ENCODE measurements around the gene CCDC14.
A peak's percentile ranks its signal among the peaks of the same experiment; 100 is the strongest.
"Not testable (repeated sequence)": the region's sequence is repeated elsewhere in the genome, so short reads cannot be mapped to it uniquely, and the experiment has no call there.

Gene CCDC14, protein sequence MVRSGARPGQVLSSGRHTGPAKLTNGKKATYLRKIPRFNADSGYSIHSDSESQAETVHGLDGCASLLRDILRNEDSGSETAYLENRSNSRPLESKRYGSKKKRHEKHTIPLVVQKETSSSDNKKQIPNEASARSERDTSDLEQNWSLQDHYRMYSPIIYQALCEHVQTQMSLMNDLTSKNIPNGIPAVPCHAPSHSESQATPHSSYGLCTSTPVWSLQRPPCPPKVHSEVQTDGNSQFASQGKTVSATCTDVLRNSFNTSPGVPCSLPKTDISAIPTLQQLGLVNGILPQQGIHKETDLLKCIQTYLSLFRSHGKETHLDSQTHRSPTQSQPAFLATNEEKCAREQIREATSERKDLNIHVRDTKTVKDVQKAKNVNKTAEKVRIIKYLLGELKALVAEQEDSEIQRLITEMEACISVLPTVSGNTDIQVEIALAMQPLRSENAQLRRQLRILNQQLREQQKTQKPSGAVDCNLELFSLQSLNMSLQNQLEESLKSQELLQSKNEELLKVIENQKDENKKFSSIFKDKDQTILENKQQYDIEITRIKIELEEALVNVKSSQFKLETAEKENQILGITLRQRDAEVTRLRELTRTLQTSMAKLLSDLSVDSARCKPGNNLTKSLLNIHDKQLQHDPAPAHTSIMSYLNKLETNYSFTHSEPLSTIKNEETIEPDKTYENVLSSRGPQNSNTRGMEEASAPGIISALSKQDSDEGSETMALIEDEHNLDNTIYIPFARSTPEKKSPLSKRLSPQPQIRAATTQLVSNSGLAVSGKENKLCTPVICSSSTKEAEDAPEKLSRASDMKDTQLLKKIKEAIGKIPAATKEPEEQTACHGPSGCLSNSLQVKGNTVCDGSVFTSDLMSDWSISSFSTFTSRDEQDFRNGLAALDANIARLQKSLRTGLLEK

GRCh38 chr3:123960781-123961507, at the start of gene CCDC14:
CCDC14 (minus strand) TSS chr3:123961229; CDS start chr3:123961173, 56 bp downstream.
- DNase-seq: peak; percentile 65 to 66

DNA sequence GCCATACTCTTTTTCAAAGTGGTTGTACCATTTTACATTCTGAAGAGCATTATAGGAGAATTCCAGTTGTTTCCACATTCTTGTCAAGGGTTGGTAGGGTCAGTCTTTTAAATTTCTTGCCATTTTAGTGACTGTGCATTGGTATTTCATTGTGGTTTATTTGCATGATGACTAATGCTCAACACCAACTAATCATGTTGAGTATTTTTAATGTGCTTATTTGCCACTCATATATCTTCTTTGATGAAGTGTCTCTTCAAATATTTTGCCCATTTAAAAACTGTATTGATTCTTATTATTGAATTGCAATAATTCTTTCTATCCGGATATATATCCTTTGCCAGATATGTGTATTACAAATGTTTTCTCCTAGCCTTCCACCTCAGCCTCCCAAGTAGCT, 47.3 kb upstream of the CCDC14 start:
- not testable (repeated sequence) for DNase-seq

GRCh38 chr3:124007186-124007585, 46.2 kb upstream of the CCDC14 start:
- DNase-seq: no peak

DNA sequence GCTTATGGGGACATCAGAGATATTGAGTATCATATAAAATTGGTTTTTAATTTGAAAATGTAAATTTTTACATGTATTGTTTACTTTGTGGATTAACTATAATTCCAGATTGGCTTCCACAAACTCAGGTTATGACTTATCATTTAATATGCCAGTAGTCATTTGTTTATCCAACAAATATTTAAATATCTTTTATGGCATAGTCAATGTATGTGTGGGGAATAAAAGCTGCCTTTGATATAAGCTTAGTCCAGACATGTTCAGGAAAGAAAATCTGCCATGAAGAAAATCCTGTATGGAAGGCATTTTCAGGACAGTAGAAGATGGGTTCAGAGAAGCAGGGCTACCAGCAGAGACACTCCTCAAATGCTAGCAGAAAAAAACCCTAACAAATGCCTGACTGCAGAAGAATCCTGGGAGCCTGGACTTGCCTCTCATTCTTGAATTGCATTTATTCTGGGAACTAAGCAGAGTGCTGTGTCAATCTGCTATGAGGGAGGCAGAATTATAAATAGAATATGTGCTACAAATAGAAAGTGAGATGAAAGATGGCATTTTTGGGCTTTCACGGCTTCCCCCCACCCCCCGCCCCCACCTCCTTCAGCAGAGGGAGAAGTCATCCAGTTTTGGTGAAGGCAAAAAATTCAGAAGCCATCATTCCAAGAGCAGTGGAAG, 41.5 kb upstream of the CCDC14 start:
- DNase-seq: not testable (repeated sequence)

DNA sequence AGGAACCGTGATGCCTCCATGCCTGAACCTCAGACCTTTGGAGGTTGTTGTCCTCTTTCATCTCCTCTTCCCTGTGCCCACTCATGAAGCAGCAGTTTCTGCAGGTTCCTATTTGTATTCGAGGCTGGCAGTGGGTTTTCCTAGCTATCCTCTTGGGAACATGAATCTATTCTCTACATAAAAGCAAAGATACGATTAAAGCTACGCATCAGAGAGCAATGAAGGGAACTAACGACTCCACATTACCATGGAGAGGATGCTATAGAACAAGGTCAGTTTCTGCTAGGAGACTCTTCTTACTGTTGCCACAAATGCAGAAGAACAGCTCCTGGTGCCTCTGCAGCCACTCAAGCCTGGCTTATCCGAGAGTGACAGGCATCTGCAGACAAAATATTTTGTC, 40.3 kb upstream of the CCDC14 start:
- DNase-seq: not testable (repeated sequence)

GRCh38 chr3:123997543-123997942, 36.5 kb upstream of the CCDC14 start:
- DNase-seq: no peak

DNA sequence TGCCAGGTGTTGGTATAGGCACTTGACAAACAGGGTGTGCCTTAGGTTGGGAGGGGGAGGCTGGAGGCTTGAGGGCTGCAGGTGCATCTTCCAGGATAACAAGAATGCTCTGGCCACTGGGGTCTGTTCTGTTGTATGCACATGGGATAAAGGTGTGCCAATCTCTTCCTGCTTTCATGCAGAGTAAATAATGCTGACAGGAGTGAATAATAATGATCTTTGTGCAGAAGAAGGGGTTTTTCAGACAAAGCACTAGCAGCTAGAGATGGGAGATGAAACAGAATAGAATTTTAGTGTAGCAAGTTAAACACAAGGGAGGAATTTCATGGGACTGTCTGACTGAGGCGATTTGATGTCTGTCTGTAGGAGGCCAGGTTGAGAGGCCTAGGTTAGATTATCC, 32.8 kb upstream of the CCDC14 start:
- no peak for DNase-seq

GRCh38 chr3:123991730-123992588, 30.9 kb upstream of the CCDC14 start, which contains the start of gene ROPN1:
ROPN1 (minus strand) TSS chr3:123992124; CDS start chr3:123980481, 11,643 bp downstream.
- not testable (repeated sequence) for DNase-seq

DNA sequence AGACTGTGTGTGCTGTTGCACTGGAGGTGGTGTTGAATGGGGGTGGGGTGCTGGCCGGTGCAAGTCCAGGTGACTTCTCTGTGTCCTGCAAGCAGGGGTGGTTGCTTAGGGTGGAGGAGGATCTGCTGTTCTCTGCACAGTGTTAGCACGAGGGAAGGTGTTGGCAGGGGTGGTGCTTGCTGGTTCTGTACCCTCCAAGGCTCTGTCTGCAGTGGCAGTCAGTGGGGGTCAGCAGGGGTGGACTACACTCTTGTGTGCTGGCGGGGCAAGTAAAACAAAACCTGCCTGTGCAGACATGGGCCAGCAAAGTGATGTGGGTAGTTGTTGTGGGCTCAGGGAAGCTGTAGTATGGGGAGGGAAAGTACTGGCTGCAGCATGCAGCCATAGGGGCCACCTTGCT, 25.4 kb upstream of the CCDC14 start:
- DNase-seq: no peak

- DNase-seq: no peak
Observed at GRCh38 chr3:123984957-123985356, 23.9 kb upstream of the CCDC14 start.

DNA sequence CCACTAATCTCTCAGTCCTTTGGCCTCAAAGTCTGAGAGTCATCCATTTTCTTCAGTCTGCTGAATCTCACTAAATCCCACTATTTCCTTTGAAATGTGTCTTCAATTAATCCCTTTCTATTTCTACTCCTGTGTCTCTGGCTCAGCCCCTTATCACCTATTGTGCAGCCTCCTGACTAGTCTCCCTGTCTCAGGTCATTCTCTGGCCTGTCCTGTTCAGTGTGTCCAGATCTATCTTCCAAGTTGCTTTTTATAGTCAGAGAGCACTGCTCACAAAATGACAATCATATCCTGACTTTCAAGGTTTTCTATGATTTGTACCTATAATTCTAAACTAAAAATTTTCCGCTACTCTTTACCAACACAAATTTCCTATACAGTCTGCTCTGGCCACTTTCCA, 23.3 kb upstream of the CCDC14 start:
- DNase-seq: no peak

DNA sequence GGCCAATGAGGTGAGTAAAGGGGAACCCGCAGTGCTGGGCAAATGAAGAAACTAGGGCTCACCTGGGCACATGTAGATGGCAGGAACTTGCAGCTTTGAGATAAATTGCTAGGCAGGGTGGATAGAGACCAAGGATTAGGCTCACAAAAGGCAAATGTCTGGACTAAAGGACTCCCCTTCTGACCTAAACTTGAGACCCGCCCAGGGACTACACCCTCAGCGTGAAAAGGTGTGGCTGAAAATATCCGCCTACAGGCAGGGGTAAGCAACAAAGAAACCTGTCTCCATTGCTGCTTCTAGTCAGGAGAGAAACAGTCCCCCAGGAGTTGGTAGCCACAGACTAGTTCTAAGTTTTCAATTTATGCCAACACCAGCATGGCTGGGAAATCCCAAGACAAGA, 20.3 kb upstream of the CCDC14 start:
- DNase-seq: not testable (repeated sequence)

- no peak for DNase-seq
Observed at GRCh38 chr3:123980539-123980938, 19.5 kb upstream of the CCDC14 start.

DNA sequence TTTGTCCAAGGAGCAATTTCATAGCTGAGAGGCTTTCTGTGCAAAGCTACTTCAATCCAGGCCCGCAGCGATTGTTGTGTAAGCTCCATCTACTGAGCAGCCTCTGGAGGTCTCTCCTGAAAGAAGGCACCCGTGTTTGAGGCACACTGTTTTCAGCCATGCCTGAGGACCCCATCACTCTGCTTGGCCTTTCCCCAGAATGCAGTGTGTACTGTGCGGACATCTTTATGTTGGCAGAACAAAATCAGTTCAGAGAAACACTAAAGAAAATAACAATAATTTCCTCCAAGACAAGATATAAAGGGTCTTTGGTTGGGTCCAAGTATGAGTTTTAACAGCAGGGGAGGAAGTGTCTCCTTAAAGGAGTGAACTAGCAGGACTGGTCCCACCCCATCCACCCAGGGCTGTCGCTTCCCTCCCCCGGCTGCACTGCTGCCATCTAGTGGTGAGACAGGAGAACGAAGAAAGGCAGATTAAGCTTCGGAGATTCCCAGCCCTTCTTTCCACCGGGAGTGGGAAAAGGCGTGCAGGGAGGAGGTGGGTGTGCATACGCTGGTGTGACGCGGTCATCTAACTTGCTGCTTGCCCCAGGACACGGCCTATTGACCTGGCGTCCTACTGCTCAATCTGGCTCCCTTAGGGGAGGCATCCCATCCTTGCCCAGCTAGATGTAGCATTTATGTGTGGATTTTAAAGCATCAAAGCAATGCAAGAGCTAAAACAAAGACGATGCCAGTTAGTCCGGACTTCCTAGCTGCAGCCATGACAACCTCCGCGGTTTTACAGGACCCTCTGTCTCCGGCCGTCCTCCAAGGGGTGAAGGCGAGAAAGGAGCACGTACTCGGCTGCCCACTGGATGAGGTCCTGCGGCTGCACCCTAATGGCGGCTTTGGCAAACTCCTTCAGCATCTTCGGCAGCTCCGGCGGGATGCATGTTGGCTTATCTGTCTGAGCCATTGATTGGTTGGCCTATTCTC, 18.8 kb upstream of the CCDC14 start:
- DNase-seq: peak; percentile 5 to 13

DNA sequence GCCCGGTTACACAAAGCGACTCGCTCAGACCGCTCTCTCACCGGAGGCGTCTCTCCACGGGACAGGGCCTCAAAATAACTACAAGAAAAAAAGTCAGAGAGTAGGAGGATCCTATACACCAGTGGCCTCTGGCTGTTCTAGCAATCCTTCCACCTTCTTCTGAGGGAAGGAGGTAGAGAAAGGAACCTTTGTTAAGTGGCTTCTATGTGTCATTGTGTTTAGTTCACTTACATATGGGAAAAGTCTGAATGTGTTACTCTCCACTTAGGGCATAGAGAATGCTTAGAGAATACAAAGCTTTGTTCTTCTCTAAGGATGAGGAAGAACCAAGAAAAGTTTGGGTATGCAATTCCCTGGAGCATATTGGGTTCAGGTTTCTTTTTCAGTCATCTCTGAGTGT, 15.9 kb upstream of the CCDC14 start:
- DNase-seq: not testable (repeated sequence)

GRCh38 chr3:123976181-123976898, 15.3 kb upstream of the CCDC14 start:
- not testable (repeated sequence) for DNase-seq

DNA sequence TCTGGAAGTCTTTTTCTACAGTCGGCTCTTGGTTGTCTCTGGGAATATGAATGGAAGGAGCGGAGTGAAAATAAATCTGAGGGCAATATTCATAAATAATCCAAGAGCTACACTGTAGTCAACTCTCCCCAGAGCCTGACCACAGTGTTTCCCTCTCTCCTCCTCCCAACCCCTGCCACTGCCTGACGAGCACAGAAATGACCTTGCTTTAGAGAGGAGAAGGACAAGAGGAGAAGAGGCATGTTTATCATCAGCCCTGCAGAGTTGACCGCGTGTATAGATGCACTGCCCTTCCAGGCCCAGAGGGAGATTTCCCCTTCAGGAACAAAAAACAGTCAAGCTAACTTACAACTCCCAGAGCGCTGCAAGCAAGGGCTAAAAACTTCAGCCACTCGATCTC, 14.0 kb upstream of the CCDC14 start:
- not testable (repeated sequence) for DNase-seq

- no peak for DNase-seq
Observed at GRCh38 chr3:123971406-123971805, 10.4 kb upstream of the CCDC14 start.

DNA sequence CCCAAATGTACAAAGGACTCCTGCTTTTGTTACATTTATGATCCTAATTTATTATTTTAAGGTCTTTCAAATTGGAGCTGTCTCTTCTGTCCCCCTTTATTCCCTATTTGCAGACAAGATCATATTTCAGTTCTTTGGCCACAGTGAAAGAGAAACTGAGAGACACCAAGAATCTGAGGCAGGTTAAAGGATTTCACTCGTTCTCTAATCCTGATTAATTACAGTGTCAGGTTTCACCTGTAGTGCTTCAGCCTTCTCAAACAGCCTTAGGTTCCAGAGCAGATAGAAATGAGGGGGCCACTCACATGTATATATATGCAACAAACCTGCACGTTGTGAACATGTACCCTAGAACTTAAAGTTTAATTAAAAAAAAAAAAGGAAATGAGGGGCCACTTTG, 6.2 kb upstream of the CCDC14 start:
- not testable (repeated sequence) for DNase-seq

Measured in activated CD4-positive, alpha-beta T cell treated with anti-CD3 and anti-CD28 coated beads for 4 hours (primary cell).